Neural crest cell (in vitro differentiated cells): Measurements from ENCODE around the gene GALNT1. TPM values are rescaled to one million over a fixed set of nuclear protein-coding genes. Genes with fewer than 3 reads are reported as not detected.

ENCODE experiments used
- DNase-seq: peaks from one replicate; pipeline ENCODE4 v3.0.0; 2021; ENCODE audit warnings: low read depth, mixed read lengths, low spot score
- H3K27ac Mint-ChIP-seq: one replicate; pipeline ENCODE4 v1.8.0; 2021; ENCODE audit warnings: mild to moderate bottlenecking, mixed read lengths; ENCODE audit not compliant: unreplicated experiment
- H3K27me3 Mint-ChIP-seq: 2 replicates; pipeline ENCODE4 v1.8.0; 2021; ENCODE audit warnings: low read depth, mild to moderate bottlenecking, mixed read lengths
- H3K36me3 Mint-ChIP-seq: 2 replicates; pipeline ENCODE4 v1.8.0; 2021; ENCODE audit warnings: low read depth, mild to moderate bottlenecking, mixed read lengths
- H3K4me1 Mint-ChIP-seq: 2 replicates; pipeline ENCODE4 v1.8.0; 2021; ENCODE audit warnings: mixed read lengths
- H3K4me3 Mint-ChIP-seq: one replicate; pipeline ENCODE4 v1.8.0; 2021; ENCODE audit warnings: mild to moderate bottlenecking, mixed read lengths
- H3K9me3 Mint-ChIP-seq: 2 replicates; pipeline ENCODE4 v1.8.0; 2021; ENCODE audit warnings: mixed read lengths
- CTCF ChIP-seq: fragments of 200-600 bp; sonication (generic); conservative IDR thresholded peaks from 2 replicates; pipeline ENCODE4 v1.5.0; 2021; ENCODE audit warnings: antibody characterized with exemption, mild to moderate bottlenecking
- total RNA-seq: library from RNA; stranded (reverse); gene quantifications from 2 replicates; pipeline ENCODE4 v1.2.1, GENCODE V29; 2021

The GALNT1 gene
- total RNA-seq, 1 donor from 2014 or later: 93.5 TPM

- TF ChIP-seq CTCF: no peak
- H3K4me1 Mint-ChIP-seq: no peaks in the 10 kb centered on the region
- peaks cover 4% of the 10 kb centered on the region for H3K9me3 Mint-ChIP-seq
- no peak overlapping the region for H3K4me3 Mint-ChIP-seq
- no peaks in the 10 kb centered on the region for H3K27me3 Mint-ChIP-seq
- no peak for DNase-seq
- peaks cover 11% of the 10 kb centered on the region for H3K36me3 Mint-ChIP-seq
- H3K27ac Mint-ChIP-seq: no peak overlapping the region
Observed at GRCh38 chr18:35672897-35673296, 91.4 kb downstream of the GALNT1 start.

GRCh38 chr18:35673682-35674081, 92.1 kb downstream of the GALNT1 start:
- Mint-ChIP-seq H3K27me3 (no peaks in the 10 kb centered on the region), H3K4me1 (no peaks in the 10 kb centered on the region), H3K36me3 (peaks cover 6% of the 10 kb centered on the region), H3K9me3 (no peaks in the 10 kb centered on the region), H3K4me3 (no peak overlapping the region), H3K27ac (no peak overlapping the region)
- TF ChIP-seq CTCF: no peak
- DNase-seq: no peak

- Mint-ChIP-seq H3K36me3 (peaks cover 14% of the 10 kb centered on the region), H3K27ac (peak overlapping the region; percentile 1), H3K4me1 (peaks cover 26% of the 10 kb centered on the region), H3K9me3 (no peaks in the 10 kb centered on the region), H3K27me3 (no peaks in the 10 kb centered on the region), H3K4me3 (no peak overlapping the region)
- no peak for TF ChIP-seq CTCF
- no peak for DNase-seq
Observed at GRCh38 chr18:35680139-35680551, 98.6 kb downstream of the GALNT1 start.

GRCh38 chr18:35682281-35682867, 100.8 kb downstream of the GALNT1 start:
- Mint-ChIP-seq H3K4me1 (peaks cover 26% of the 10 kb centered on the region), H3K36me3 (peaks cover 20% of the 10 kb centered on the region), H3K4me3 (no peak overlapping the region), H3K27me3 (no peaks in the 10 kb centered on the region), H3K27ac (peak overlapping the region; percentile 24), H3K9me3 (no peaks in the 10 kb centered on the region)
- DNase-seq: no peak
- no peak for TF ChIP-seq CTCF

- H3K27ac Mint-ChIP-seq: no peak overlapping the region
- no peak for TF ChIP-seq CTCF
- H3K27me3 Mint-ChIP-seq: no peaks in the 10 kb centered on the region
- H3K9me3 Mint-ChIP-seq: no peaks in the 10 kb centered on the region
- no peak for DNase-seq
- H3K4me3 Mint-ChIP-seq: no peak overlapping the region
- peaks cover 26% of the 10 kb centered on the region for H3K4me1 Mint-ChIP-seq
- peaks cover 20% of the 10 kb centered on the region for H3K36me3 Mint-ChIP-seq
Observed at GRCh38 chr18:35683021-35683420, 101.5 kb downstream of the GALNT1 start.

- no peak overlapping the region for H3K27ac Mint-ChIP-seq
- no peak overlapping the region for H3K4me3 Mint-ChIP-seq
- H3K36me3 Mint-ChIP-seq: peaks cover 11% of the 10 kb centered on the region
- peaks cover 12% of the 10 kb centered on the region for H3K4me1 Mint-ChIP-seq
- no peaks in the 10 kb centered on the region for H3K27me3 Mint-ChIP-seq
- no peak for TF ChIP-seq CTCF
- no peak for DNase-seq
- no peaks in the 10 kb centered on the region for H3K9me3 Mint-ChIP-seq
Observed at GRCh38 chr18:35688757-35689156, 107.2 kb downstream of the GALNT1 start.
